ENCODE data around the gene ADAP2.

DNA sequence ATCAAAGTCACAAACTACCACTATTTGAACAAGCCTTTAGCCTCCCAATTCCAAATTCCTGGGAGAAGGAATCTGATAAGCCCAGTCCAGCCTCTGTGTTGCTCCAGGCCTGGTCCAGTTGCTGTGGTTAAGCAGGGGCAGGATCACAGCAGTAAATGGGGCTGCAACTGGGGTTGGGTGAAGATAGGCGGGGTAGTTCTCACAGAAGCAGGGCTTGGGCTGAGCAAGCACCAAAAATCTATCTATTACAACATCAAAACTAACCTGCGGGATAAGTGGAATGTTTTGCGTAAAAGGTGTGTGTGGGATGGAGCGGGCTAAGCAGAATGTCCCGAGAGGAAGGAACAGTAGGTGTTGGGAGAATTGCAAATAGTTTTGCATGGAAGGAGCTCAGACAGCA, 26.1 kb downstream of the ADAP2 start:
- TF ChIP-seq EP300 (IDR thresholded peaks at IDR 0.05) (no peak), POLR2AphosphoS5 (IDR thresholded peaks at IDR 0.05) (no peak), POLR2A (IDR thresholded peaks at IDR 0.05) (no peak)
- TF ChIP-seq, protein P1, sequence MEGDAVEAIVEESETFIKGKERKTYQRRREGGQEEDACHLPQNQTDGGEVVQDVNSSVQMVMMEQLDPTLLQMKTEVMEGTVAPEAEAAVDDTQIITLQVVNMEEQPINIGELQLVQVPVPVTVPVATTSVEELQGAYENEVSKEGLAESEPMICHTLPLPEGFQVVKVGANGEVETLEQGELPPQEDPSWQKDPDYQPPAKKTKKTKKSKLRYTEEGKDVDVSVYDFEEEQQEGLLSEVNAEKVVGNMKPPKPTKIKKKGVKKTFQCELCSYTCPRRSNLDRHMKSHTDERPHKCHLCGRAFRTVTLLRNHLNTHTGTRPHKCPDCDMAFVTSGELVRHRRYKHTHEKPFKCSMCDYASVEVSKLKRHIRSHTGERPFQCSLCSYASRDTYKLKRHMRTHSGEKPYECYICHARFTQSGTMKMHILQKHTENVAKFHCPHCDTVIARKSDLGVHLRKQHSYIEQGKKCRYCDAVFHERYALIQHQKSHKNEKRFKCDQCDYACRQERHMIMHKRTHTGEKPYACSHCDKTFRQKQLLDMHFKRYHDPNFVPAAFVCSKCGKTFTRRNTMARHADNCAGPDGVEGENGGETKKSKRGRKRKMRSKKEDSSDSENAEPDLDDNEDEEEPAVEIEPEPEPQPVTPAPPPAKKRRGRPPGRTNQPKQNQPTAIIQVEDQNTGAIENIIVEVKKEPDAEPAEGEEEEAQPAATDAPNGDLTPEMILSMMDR (IDR thresholded peaks at IDR 0.05), result no peak

Data from stomach (tissue), 4 donors.